WTC11 (cell line): ENCODE data around the gene DNASE1L2. TPM values are rescaled to one million over a fixed set of nuclear protein-coding genes. Genes with fewer than 3 reads are reported as not detected.

ENCODE experiments used
- ATAC-seq: fragments of 200-7000 bp; cut with Tn5 transposase; 2 replicates; pipeline ENCODE4 v1.10.0; 2021; ENCODE audit warnings: mild to moderate bottlenecking, moderate library complexity
- CTCF ChIA-PET: fragments of 300-600 bp; sonication (Branson Sonifier 250); formaldehyde crosslinking; loops from one replicate; lab custom pipeline; 2021; ENCODE audit warnings: antibody characterized with exemption; lab: Charles Lee
- POLR2A ChIA-PET: fragments of 350-600 bp; sonication (Branson Sonifier 250); formaldehyde crosslinking; loops from one replicate; lab custom pipeline; 2021; ENCODE audit warnings: antibody characterized with exemption; lab: Charles Lee
- DNase-seq: peaks from one replicate; pipeline ENCODE4 v3.0.0; 2021; ENCODE audit warnings: low spot score
- H3K27ac Mint-ChIP-seq: 2 replicates; pipeline ENCODE4 v1.8.0; 2021; ENCODE audit warnings: mixed read lengths
- H3K27me3 Mint-ChIP-seq: 2 replicates; pipeline ENCODE4 v1.8.0; 2021; ENCODE audit warnings: low read depth, mild to moderate bottlenecking, moderate library complexity, mixed read lengths
- H3K36me3 Mint-ChIP-seq: 2 replicates; pipeline ENCODE4 v1.8.0; 2021; ENCODE audit warnings: mixed read lengths
- H3K4me1 Mint-ChIP-seq: 2 replicates; pipeline ENCODE4 v1.8.0; 2022; ENCODE audit warnings: mixed read lengths
- H3K4me3 Mint-ChIP-seq: 2 replicates; pipeline ENCODE4 v1.8.0; 2021; ENCODE audit warnings: mild to moderate bottlenecking, moderate library complexity, mixed read lengths
- H3K9me3 Mint-ChIP-seq: 2 replicates; pipeline ENCODE4 v1.8.0; 2021; ENCODE audit warnings: mixed read lengths
- AR ChIP-seq: fragments of 250-450 bp; sonication (Bioruptor Pico); IDR thresholded peaks from 2 replicates; pipeline ENCODE4 v1.9.0; 2021; ENCODE audit warnings: mild to moderate bottlenecking
- CDX4 ChIP-seq: fragments of 250-450 bp; sonication (Bioruptor Pico); IDR thresholded peaks from 2 replicates; pipeline ENCODE4 v1.9.0; 2021; ENCODE audit warnings: moderate library complexity, mild to moderate bottlenecking, inconsistent platforms, borderline replicate concordance
- CREM ChIP-seq: sonication (generic); formaldehyde crosslinking; IDR thresholded peaks from 2 replicates; pipeline ENCODE4 v1.8.1; 2022; ENCODE audit warnings: mild to moderate bottlenecking, missing genetic modification reagents, moderate library complexity
- ETV6 ChIP-seq: sonication (generic); formaldehyde crosslinking; IDR thresholded peaks from 2 replicates; pipeline ENCODE4 v1.8.1; 2022; ENCODE audit warnings: mild to moderate bottlenecking, missing genetic modification reagents
- FOXJ3 ChIP-seq: sonication (generic); formaldehyde crosslinking; IDR thresholded peaks from 2 replicates; pipeline ENCODE4 v1.9.0; 2021; ENCODE audit warnings: missing genetic modification reagents, mild to moderate bottlenecking, borderline replicate concordance
- FOXP1 ChIP-seq: sonication (generic); formaldehyde crosslinking; IDR thresholded peaks from 2 replicates; pipeline ENCODE4 v1.8.0; 2022; ENCODE audit warnings: missing genetic modification reagents, mild to moderate bottlenecking, moderate library complexity, borderline replicate concordance
- FOXP4 ChIP-seq: sonication (generic); formaldehyde crosslinking; IDR thresholded peaks from 2 replicates; pipeline ENCODE4 v1.8.0; 2022; ENCODE audit warnings: mild to moderate bottlenecking, missing genetic modification reagents
- NFE2L1 ChIP-seq: sonication (generic); formaldehyde crosslinking; IDR thresholded peaks from 2 replicates; pipeline ENCODE4 v1.8.1; 2023; ENCODE audit warnings: missing genetic modification reagents
- NR1H2 ChIP-seq: sonication (generic); formaldehyde crosslinking; IDR thresholded peaks from 2 replicates; pipeline ENCODE4 v1.9.0; 2021; ENCODE audit warnings: mild to moderate bottlenecking, moderate library complexity, missing genetic modification reagents
- OVOL2 ChIP-seq: fragments of 250-450 bp; sonication (Bioruptor Pico); IDR thresholded peaks from 2 replicates; pipeline ENCODE4 v1.9.0; 2021; ENCODE audit warnings: mild to moderate bottlenecking, borderline replicate concordance
- PRRX2 ChIP-seq: fragments of 250-450 bp; sonication (Bioruptor Pico); IDR thresholded peaks from 2 replicates; pipeline ENCODE4 v1.8.0; 2021; ENCODE audit warnings: mild to moderate bottlenecking
- SMAD3 ChIP-seq: sonication (generic); formaldehyde crosslinking; IDR thresholded peaks from 2 replicates; pipeline ENCODE4 v1.8.0; 2022; ENCODE audit warnings: missing genetic modification reagents, mild to moderate bottlenecking, borderline replicate concordance
- SP1 ChIP-seq: sonication (generic); formaldehyde crosslinking; conservative IDR thresholded peaks from 2 replicates; pipeline ENCODE4 v1.8.1; 2022; ENCODE audit warnings: missing genetic modification reagents
- TCF7 ChIP-seq: sonication (generic); formaldehyde crosslinking; IDR thresholded peaks from 2 replicates; pipeline ENCODE4 v1.8.0; 2022; ENCODE audit warnings: mild to moderate bottlenecking, low read depth, missing genetic modification reagents, moderate library complexity
- TEAD1 ChIP-seq: sonication (generic); formaldehyde crosslinking; IDR thresholded peaks from 2 replicates; pipeline ENCODE4 v1.8.0; 2022; ENCODE audit warnings: mild to moderate bottlenecking, missing genetic modification reagents
- ZBTB21 ChIP-seq: sonication (generic); formaldehyde crosslinking; IDR thresholded peaks from 2 replicates; pipeline ENCODE4 v1.8.1; 2023; ENCODE audit warnings: mild to moderate bottlenecking, missing genetic modification reagents, borderline replicate concordance
- ZMAT4 ChIP-seq: fragments of 250-450 bp; sonication (Bioruptor Pico); IDR thresholded peaks from 2 replicates; pipeline ENCODE4 v1.9.0; 2021; ENCODE audit warnings: mild to moderate bottlenecking
- ZNF219 ChIP-seq: sonication (generic); formaldehyde crosslinking; IDR thresholded peaks from 2 replicates; pipeline ENCODE4 v1.8.0; 2023; ENCODE audit warnings: missing genetic modification reagents, mild to moderate bottlenecking, borderline replicate concordance
- ZNF416 ChIP-seq: fragments of 250-450 bp; sonication (Bioruptor Pico); IDR thresholded peaks from 2 replicates; pipeline ENCODE4 v1.9.0; 2021; ENCODE audit warnings: mild to moderate bottlenecking, inconsistent platforms
- total RNA-seq: library from RNA; stranded (reverse); gene quantifications from 3 replicates; pipeline ENCODE4 v1.2.3, GENCODE V29; 2021
- TF ChIP-seq, protein P1 (sequence below): sonication (generic); formaldehyde crosslinking; conservative IDR thresholded peaks from 2 replicates; pipeline ENCODE4 v1.8.1; 2022; ENCODE audit warnings: mild to moderate bottlenecking, missing genetic modification reagents
- TF ChIP-seq, protein P2 (sequence below): fragments of 250-450 bp; sonication (Bioruptor Pico); IDR thresholded peaks from 2 replicates; pipeline ENCODE4 v1.9.0; 2021; ENCODE audit warnings: mild to moderate bottlenecking, borderline replicate concordance
- TF ChIP-seq, protein P3 (sequence below): fragments of 250-450 bp; sonication (Bioruptor Pico); conservative IDR thresholded peaks from 2 replicates; pipeline ENCODE4 v1.9.0; 2021; ENCODE audit warnings: mild to moderate bottlenecking

The DNASE1L2 gene
- total RNA-seq, 1 experiment from 2014 or later, result 0.66 TPM

DNA sequence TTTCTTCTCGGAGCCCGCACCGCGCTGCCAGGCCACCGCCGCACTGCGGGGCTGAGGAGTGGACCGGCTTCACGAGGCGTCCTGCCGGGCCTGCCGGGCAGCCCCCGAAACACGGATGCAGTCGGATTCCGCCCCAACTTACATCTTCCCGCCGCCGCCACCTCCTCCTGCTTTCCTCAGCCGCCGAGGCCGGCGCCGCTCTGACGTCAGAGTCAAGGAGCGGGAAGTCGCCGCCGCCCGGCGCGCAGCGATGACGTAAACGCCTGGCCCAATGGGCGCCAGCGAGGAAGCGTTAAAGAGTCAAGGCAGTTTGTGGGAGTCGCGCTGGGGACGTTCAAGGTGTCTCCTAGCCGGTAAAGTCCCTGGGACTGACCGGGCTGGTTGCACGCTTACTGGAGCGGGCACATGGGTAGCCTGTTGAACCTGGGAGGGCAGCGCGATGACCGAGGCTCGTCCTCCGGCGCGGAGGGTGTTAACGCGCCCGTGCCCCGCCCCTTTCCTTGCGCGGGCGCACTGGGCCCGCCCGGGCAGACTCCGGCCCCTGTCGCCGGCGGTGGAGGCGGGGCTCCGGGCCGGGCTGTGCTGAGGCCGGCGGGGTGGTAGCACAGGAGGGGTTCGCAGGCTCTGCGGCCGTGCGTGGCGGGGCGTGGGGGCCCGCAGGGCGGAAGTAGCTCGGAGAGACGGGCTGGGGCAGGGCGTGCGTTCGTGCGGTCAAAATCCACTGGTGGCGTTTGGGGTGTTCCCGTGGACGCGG is 31.8 kb downstream of the DNASE1L2 start, which contains the start of gene RNPS1:
TSS of gene RNPS1 (minus strand) at position 214 of the 754 bp plus-strand sequence. CDS start 3,483 bp downstream, outside the sequence.
- peak within 1 kb of the TSS; percentile 90 for H3K4me3 Mint-ChIP-seq
- CTCF ChIA-PET, result interaction anchor here (0.8 to 1.4 kb wide), 4 partner anchors 10 to 233 kb away, joined by 3 to 7 read pairs (median 4); partner anchors contain the start of gene ECI1
- TF ChIP-seq AR (CRISPR knock-in tag), result no peak
- no peak for TF ChIP-seq FOXJ3 (CRISPR knock-in tag)
- TF ChIP-seq ZNF416 (CRISPR knock-in tag), result no peak; the same call in 1 of the 2 replicates
- no peak for TF ChIP-seq ZNF219
- TF ChIP-seq CREM (CRISPR knock-in tag), result peak; percentile 100
- TF ChIP-seq, protein P1, sequence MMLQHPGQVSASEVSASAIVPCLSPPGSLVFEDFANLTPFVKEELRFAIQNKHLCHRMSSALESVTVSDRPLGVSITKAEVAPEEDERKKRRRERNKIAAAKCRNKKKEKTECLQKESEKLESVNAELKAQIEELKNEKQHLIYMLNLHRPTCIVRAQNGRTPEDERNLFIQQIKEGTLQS (CRISPR knock-in tag), result no peak
- peak; percentile 97 for TF ChIP-seq SP1 (CRISPR knock-in tag)
- TF ChIP-seq ETV6 (CRISPR knock-in tag), result peak; percentile 58
- TF ChIP-seq NR1H2 (CRISPR knock-in tag), result no peak
- 0 out of 2 replicates have a peak, but pooled peaks have one; percentile 38 for TF ChIP-seq ZMAT4 (CRISPR knock-in tag)
- no peak for TF ChIP-seq PRRX2 (CRISPR knock-in tag)
- TF ChIP-seq NFE2L1 (CRISPR knock-in tag), result peak; percentile 45; the same call in 1 of the 2 replicates
- TF ChIP-seq OVOL2 (CRISPR knock-in tag), result peak; percentile 79; the same call in 1 of the 2 replicates
- peak; percentile 50; the same call in 1 of the 2 replicates for TF ChIP-seq SMAD3 (CRISPR knock-in tag)
- TF ChIP-seq ZBTB21 (CRISPR knock-in tag), result peak; percentile 92
- TF ChIP-seq, protein P2, sequence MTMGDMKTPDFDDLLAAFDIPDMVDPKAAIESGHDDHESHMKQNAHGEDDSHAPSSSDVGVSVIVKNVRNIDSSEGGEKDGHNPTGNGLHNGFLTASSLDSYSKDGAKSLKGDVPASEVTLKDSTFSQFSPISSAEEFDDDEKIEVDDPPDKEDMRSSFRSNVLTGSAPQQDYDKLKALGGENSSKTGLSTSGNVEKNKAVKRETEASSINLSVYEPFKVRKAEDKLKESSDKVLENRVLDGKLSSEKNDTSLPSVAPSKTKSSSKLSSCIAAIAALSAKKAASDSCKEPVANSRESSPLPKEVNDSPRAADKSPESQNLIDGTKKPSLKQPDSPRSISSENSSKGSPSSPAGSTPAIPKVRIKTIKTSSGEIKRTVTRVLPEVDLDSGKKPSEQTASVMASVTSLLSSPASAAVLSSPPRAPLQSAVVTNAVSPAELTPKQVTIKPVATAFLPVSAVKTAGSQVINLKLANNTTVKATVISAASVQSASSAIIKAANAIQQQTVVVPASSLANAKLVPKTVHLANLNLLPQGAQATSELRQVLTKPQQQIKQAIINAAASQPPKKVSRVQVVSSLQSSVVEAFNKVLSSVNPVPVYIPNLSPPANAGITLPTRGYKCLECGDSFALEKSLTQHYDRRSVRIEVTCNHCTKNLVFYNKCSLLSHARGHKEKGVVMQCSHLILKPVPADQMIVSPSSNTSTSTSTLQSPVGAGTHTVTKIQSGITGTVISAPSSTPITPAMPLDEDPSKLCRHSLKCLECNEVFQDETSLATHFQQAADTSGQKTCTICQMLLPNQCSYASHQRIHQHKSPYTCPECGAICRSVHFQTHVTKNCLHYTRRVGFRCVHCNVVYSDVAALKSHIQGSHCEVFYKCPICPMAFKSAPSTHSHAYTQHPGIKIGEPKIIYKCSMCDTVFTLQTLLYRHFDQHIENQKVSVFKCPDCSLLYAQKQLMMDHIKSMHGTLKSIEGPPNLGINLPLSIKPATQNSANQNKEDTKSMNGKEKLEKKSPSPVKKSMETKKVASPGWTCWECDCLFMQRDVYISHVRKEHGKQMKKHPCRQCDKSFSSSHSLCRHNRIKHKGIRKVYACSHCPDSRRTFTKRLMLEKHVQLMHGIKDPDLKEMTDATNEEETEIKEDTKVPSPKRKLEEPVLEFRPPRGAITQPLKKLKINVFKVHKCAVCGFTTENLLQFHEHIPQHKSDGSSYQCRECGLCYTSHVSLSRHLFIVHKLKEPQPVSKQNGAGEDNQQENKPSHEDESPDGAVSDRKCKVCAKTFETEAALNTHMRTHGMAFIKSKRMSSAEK (CRISPR knock-in tag), result peak; percentile 66; the same call in 1 of the 2 replicates
- peak; percentile 87 for TF ChIP-seq TEAD1
- TF ChIP-seq FOXP1 (CRISPR knock-in tag), result peak; percentile 40; the same call in 1 of the 2 replicates
- peak; percentile 51; the same call in 1 of the 2 replicates for TF ChIP-seq FOXP4 (CRISPR knock-in tag)
- TF ChIP-seq, protein P3, sequence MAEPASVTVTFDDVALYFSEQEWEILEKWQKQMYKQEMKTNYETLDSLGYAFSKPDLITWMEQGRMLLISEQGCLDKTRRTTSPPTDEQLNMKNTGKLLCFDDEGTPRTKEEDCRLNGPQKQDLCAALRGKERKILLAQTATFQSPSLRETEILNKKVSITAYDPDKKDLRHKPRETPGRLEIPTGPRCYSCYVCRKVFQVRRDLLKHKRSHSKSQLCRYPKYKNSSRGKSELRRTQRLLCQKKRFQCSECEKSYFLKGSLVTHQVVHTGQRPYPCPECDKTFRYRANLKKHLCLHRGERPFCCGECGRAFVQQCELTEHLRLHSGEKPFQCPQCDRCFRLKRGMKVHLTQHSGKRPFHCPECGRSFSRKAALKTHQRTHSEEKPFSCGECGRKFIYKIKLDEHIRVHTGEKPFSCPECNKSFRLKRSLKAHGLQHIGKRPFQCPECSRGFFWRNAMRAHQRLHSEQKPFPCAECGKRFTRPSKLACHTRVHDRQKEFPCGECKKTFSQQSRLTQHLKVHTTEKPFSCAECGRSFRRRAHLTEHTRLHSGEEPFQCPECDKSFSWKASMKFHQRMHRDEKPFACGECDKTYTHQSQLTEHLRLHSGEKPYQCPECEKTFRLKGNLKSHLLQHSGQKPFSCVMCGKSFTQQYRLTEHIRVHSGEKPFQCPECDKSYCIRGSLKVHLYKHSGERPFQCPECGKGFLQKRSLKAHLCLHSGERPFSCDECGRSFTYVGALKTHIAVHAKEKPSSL (CRISPR knock-in tag), result no peak
- TF ChIP-seq CDX4 (CRISPR knock-in tag), result no peak
- TF ChIP-seq TCF7, result no peak

More for the DNA sequence above, 31.8 kb downstream of the DNASE1L2 start, which contains the start of gene RNPS1:
- Mint-ChIP-seq H3K4me1 (peaks cover 31% of the 10 kb centered on the region), H3K9me3 (no peaks in the 10 kb centered on the region), H3K27me3 (no peaks in the 10 kb centered on the region), H3K36me3 (peaks cover 34% of the 10 kb centered on the region), H3K27ac (peak within 1 kb of the TSS; percentile 99)
- POLR2A ChIA-PET, result interaction anchor here (1.0 to 1.8 kb wide), 2 partner anchors 16 kb away, joined by 3 to 7 read pairs; partner anchors contain the start of gene ECI1
- peak; percentile 94 for DNase-seq
- peak; percentile 91 for ATAC-seq
